Measurements from ENCODE around the gene SHISA8. TPM values are rescaled to one million over a fixed set of nuclear protein-coding genes. Genes with fewer than 3 reads are reported as not detected.
"Not testable (repeated sequence)": the region's sequence is repeated elsewhere in the genome, so short reads cannot be mapped to it uniquely, and the experiment has no call there.

The SHISA8 gene
- total RNA-seq, 1 experiment from 2014 or later: 3.2 TPM

- Histone ChIP-seq H3K4me3 (ENCODE audit: insufficient read depth, low read depth, low read length) (no peak overlapping the region), H3K27me3 (ENCODE audit: control insufficient read depth, insufficient read depth, low read length) (no peaks in the 10 kb centered on the region), H3K36me3 (replicated peaks; ENCODE audit: control insufficient read depth, insufficient read depth, low read length) (peaks cover 48% of the 10 kb centered on the region)
- no peak for DNase-seq
Observed at GRCh38 chr22:41875531-41876270, 39.2 kb downstream of the SHISA8 start.

- peaks cover 45% of the 10 kb centered on the region for H3K36me3 ChIP-seq (replicated peaks; ENCODE audit: control insufficient read depth, insufficient read depth, low read length)
- no peak overlapping the region for H3K4me3 ChIP-seq (ENCODE audit: insufficient read depth, low read depth, low read length)
- no peak for DNase-seq
- no peaks in the 10 kb centered on the region for H3K27me3 ChIP-seq (ENCODE audit: control insufficient read depth, insufficient read depth, low read length)
Observed at GRCh38 chr22:41874090-41874489, 40.8 kb downstream of the SHISA8 start.

GRCh38 chr22:41873391-41873790 lies 41.5 kb downstream of the SHISA8 start:
- no peaks in the 10 kb centered on the region for H3K27me3 ChIP-seq (ENCODE audit: control insufficient read depth, insufficient read depth, low read length)
- H3K4me3 ChIP-seq (ENCODE audit: insufficient read depth, low read depth, low read length): no peak overlapping the region
- no peak for DNase-seq
- H3K36me3 ChIP-seq (replicated peaks; ENCODE audit: control insufficient read depth, insufficient read depth, low read length): peaks cover 48% of the 10 kb centered on the region

GRCh38 chr22:41870786-41871185 lies 44.1 kb downstream of the SHISA8 start:
- Histone ChIP-seq H3K36me3 (replicated peaks; ENCODE audit: control insufficient read depth, insufficient read depth, low read length) (peaks cover 46% of the 10 kb centered on the region), H3K4me3 (ENCODE audit: insufficient read depth, low read depth, low read length) (no peak overlapping the region), H3K27me3 (ENCODE audit: control insufficient read depth, insufficient read depth, low read length) (no peaks in the 10 kb centered on the region)
- no peak for DNase-seq

- H3K4me3 ChIP-seq (ENCODE audit: insufficient read depth, low read depth, low read length); DNase-seq; H3K27me3 ChIP-seq (ENCODE audit: control insufficient read depth, insufficient read depth, low read length): not testable (repeated sequence)
- peaks cover 39% of the 10 kb centered on the region for H3K36me3 ChIP-seq (replicated peaks; ENCODE audit: control insufficient read depth, insufficient read depth, low read length)
Observed at GRCh38 chr22:41870081-41870480, 44.8 kb downstream of the SHISA8 start.

- H3K27me3 ChIP-seq (ENCODE audit: control insufficient read depth, insufficient read depth, low read length): no peaks in the 10 kb centered on the region
- peaks cover 31% of the 10 kb centered on the region for H3K36me3 ChIP-seq (replicated peaks; ENCODE audit: control insufficient read depth, insufficient read depth, low read length)
Observed at GRCh38 chr22:41868556-41868955, 46.3 kb downstream of the SHISA8 start.

GRCh38 chr22:41863472-41863871 lies 51.4 kb downstream of the SHISA8 start:
- no peak overlapping the region for H3K4me3 ChIP-seq (ENCODE audit: insufficient read depth, low read depth, low read length)
- H3K27me3 ChIP-seq (ENCODE audit: control insufficient read depth, insufficient read depth, low read length): no peaks in the 10 kb centered on the region
- DNase-seq: no peak
- peaks cover 13% of the 10 kb centered on the region for H3K36me3 ChIP-seq (replicated peaks; ENCODE audit: control insufficient read depth, insufficient read depth, low read length)

More at GRCh38 chr22:41868556-41868955, 46.3 kb downstream of the SHISA8 start:
- H3K4me3 ChIP-seq (ENCODE audit: insufficient read depth, low read depth, low read length): no peak overlapping the region
- DNase-seq: no peak

GRCh38 chr22:41862530-41863266 lies 52.2 kb downstream of the SHISA8 start:
- H3K36me3 ChIP-seq (replicated peaks; ENCODE audit: control insufficient read depth, insufficient read depth, low read length): peaks cover 7% of the 10 kb centered on the region
- no peaks in the 10 kb centered on the region for H3K27me3 ChIP-seq (ENCODE audit: control insufficient read depth, insufficient read depth, low read length)
- DNase-seq: no peak
- H3K4me3 ChIP-seq (ENCODE audit: insufficient read depth, low read depth, low read length): no peak overlapping the region

- no peak overlapping the region for H3K4me3 ChIP-seq (ENCODE audit: insufficient read depth, low read depth, low read length)
- no peak for DNase-seq
- H3K36me3 ChIP-seq (replicated peaks; ENCODE audit: control insufficient read depth, insufficient read depth, low read length): peaks cover 5% of the 10 kb centered on the region
- H3K27me3 ChIP-seq (ENCODE audit: control insufficient read depth, insufficient read depth, low read length): no peaks in the 10 kb centered on the region
Observed at GRCh38 chr22:41862160-41862529, 52.7 kb downstream of the SHISA8 start.

Other genes starting within 250 kb of the SHISA8 start
- gene SNU13, start 226.2 kb downstream of the SHISA8 start, total RNA-seq (2014; rRNA removed; shearing (Covaris generic)): 140 TPM in 2 replicates
- gene MEI1, start 215.6 kb downstream of the SHISA8 start, total RNA-seq (2014; rRNA removed; shearing (Covaris generic)): not detected in 2 replicates
- 17.0 and 19.3 TPM in 2 replicates for gene CCDC134, start 114.4 kb downstream of the SHISA8 start, total RNA-seq (2014; rRNA removed; shearing (Covaris generic))
- gene SREBF2, start 82.0 kb downstream of the SHISA8 start, total RNA-seq (2014; rRNA removed; shearing (Covaris generic)): 93.8 and 118 TPM in 2 replicates
- gene TNFRSF13C, start 11.7 kb upstream of the SHISA8 start, total RNA-seq (2014; rRNA removed; shearing (Covaris generic)): 1.1 and 1.2 TPM in 2 replicates
- 56.7 and 66.3 TPM in 2 replicates for gene CENPM, start 32.1 kb upstream of the SHISA8 start, total RNA-seq (2014; rRNA removed; shearing (Covaris generic))
- 8.1 and 11.0 TPM in 2 replicates for gene SEPTIN3, start 54.4 kb upstream of the SHISA8 start, total RNA-seq (2014; rRNA removed; shearing (Covaris generic))
- gene WBP2NL, start 83.7 kb upstream of the SHISA8 start, total RNA-seq (2014; rRNA removed; shearing (Covaris generic)): not detected in 2 replicates
- 30.9 and 44.5 TPM in 2 replicates for gene NAGA, start 155.7 kb upstream of the SHISA8 start, total RNA-seq (2014; rRNA removed; shearing (Covaris generic))
- gene PHETA2, start 159.2 kb upstream of the SHISA8 start, total RNA-seq (2014; rRNA removed; shearing (Covaris generic)): 10.3 and 11.5 TPM in 2 replicates
- 5.6 and 11.4 TPM in 2 replicates for gene SMDT1, start 164.6 kb upstream of the SHISA8 start, total RNA-seq (2014; rRNA removed; shearing (Covaris generic))
- gene NDUFA6, start 175.7 kb upstream of the SHISA8 start, total RNA-seq (2014; rRNA removed; shearing (Covaris generic)): 62.3 and 65.0 TPM in 2 replicates
- gene CYP2D6, start 215.7 kb upstream of the SHISA8 start, total RNA-seq (2014; rRNA removed; shearing (Covaris generic)): 1.0 and 1.4 TPM in 2 replicates

Measured in H7 (cell line).